GM19239 (cell line): ENCODE measurements around the gene EVL.

Source experiments
- DNase-seq: peaks from one replicate; pipeline ENCODE4 v3.0.0; 2011; ENCODE audit warnings: low spot score; ENCODE audit not compliant: insufficient read length
- FAIRE-seq: peaks from 2 replicates; lab custom pipeline; 2011; peaks lifted over from hg19 to GRCh38; lab: Jason Lieb, UNC

Gene EVL

GRCh38 chr14:100141098-100141497, 75.9 kb downstream of the EVL start:
- DNase-seq, result no peak
- FAIRE-seq, result no peak

GRCh38 chr14:100142073-100143040, 77.1 kb downstream of the EVL start:
- FAIRE-seq, result no peak
- DNase-seq, result no peak

- no peak for DNase-seq
- FAIRE-seq, result no peak
Measured at GRCh38 chr14:100143523-100143922, 78.3 kb downstream of the EVL start.

GRCh38 chr14:100143934-100144333, 78.7 kb downstream of the EVL start:
- DNase-seq, result no peak
- FAIRE-seq, result no peak

- FAIRE-seq, result no peak
- DNase-seq, result no peak
Measured at GRCh38 chr14:100144645-100144995, 79.4 kb downstream of the EVL start.

GRCh38 chr14:100144996-100145646, 79.9 kb downstream of the EVL start:
- FAIRE-seq (no peak), DNase-seq (no peak)

- FAIRE-seq (no peak), DNase-seq (no peak)
Measured at GRCh38 chr14:100145682-100146464, 80.7 kb downstream of the EVL start.

GRCh38 chr14:100146531-100147091, 81.4 kb downstream of the EVL start:
- DNase-seq (no peak), FAIRE-seq (no peak)

- peak; percentile 23 for FAIRE-seq
- no peak for DNase-seq
Measured at GRCh38 chr14:100147181-100147631, 82.0 kb downstream of the EVL start.

- DNase-seq (no peak), FAIRE-seq (no peak)
Measured at GRCh38 chr14:100147691-100148464, 82.7 kb downstream of the EVL start.

- FAIRE-seq, result no peak
- DNase-seq, result no peak
Measured at GRCh38 chr14:100148837-100149731, 83.9 kb downstream of the EVL start.

- DNase-seq (no peak), FAIRE-seq (no peak)
Measured at GRCh38 chr14:100149851-100150611, 84.8 kb downstream of the EVL start.

GRCh38 chr14:100150932-100151587, 85.8 kb downstream of the EVL start:
- FAIRE-seq, result no peak
- no peak for DNase-seq

GRCh38 chr14:100152091-100152490, 86.9 kb downstream of the EVL start:
- no peak for DNase-seq
- FAIRE-seq, result no peak

GRCh38 chr14:100153560-100153959, 88.3 kb downstream of the EVL start:
- DNase-seq (no peak), FAIRE-seq (no peak)

GRCh38 chr14:100155049-100155621, 89.9 kb downstream of the EVL start:
- DNase-seq (no peak), FAIRE-seq (no peak)
